ENCODE measurements around the gene LENG8.

DNA sequence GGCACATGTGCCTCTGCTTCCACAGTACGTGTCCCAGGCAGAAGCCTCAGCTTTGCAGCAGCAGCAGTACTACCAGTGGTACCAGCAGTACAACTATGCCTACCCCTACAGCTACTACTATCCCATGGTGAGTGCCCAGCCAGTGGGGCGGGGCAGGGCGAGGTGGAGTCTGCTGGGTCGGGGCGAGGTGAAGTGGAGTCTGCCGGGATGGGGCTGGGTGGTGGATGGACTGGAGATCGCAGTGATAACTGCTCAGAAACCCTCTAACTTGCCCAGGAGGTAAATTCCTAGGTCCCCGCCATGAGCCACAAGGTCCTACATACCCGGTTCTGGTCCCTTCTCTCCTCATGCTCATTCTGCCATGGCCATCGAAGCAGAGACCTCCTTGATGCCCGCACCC is 3.6 kb downstream of the LENG8 start:
- TF ChIP-seq CTCF (IDR thresholded peaks at IDR 0.05) (no peak), POLR2AphosphoS5 (IDR thresholded peaks at IDR 0.05) (no peak)

Measured in upper lobe of left lung (tissue), 4 donors.